Measurements from ENCODE around the gene GEMIN4. TPM values are rescaled to one million over a fixed set of nuclear protein-coding genes. Genes with fewer than 3 reads are reported as not detected.
A peak's percentile ranks its signal among the peaks of the same experiment; 100 is the strongest.

GEMIN4 gene
- 19.0 and 40.9 TPM in 2 replicates for total RNA-seq

GRCh38 chr17:752002-752619 is at the start of gene GEMIN4:
Gene GEMIN4 (minus strand): TSS chr17:752264. CDS start chr17:752142, 122 bp downstream.
- peak within 1 kb of the TSS; percentile 82 for H3K4me3 ChIP-seq (ENCODE audit: low read depth, low read length)
- peak; percentile 78 for TF ChIP-seq CTCF (conservative IDR thresholded peaks at IDR 0.05; ENCODE audit: low read depth, low read length)
- no peak for DNase-seq (ENCODE audit: low read depth)

- no peak for DNase-seq (ENCODE audit: low read depth)
- no peak for TF ChIP-seq CTCF (conservative IDR thresholded peaks at IDR 0.05; ENCODE audit: low read depth, low read length)
- H3K4me3 ChIP-seq (ENCODE audit: low read depth, low read length), result no peak overlapping the region
Measured at GRCh38 chr17:801660-802059, 49.6 kb upstream of the GEMIN4 start.

DNA sequence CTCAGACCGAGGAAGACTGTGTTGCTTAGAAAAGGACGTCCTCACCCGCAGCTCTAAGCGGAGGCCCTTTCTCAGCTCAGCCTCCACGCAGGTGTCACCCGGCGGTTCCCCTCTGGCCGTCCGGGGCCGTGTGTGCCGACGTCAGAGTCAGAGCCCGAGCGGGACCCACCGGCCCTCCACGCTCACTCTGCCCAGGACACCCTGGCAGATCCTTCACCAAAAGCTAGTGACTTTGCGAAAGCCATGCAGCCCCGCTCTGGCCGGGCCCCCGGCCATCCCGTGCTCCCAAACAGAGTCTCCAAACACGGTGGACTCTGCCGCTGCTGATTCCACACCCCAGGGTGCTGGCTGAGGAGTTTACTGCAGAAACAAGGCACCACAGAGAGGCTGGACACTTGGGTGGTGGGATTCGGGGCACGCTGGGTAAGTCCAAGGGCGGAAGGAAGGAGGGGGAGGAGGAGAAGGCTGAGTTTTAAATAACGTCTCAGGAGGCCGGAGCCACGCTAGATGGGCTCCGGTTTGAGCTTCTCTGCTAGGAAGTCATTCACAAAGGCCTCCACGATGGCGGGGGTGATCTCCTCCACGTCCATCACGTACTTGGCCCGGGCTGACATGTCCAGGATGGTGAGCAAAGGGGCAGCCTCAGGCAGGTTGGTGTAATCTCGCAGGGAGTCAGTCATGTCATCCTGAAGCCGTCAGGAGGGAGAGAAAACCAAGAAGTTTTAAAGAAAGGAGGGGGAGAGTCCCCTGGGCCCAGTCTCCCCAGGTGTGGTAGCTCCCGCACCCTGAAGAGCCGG is 48.6 kb upstream of the GEMIN4 start:
- DNase-seq (ENCODE audit: low read depth), result no peak
- no peak for TF ChIP-seq CTCF (conservative IDR thresholded peaks at IDR 0.05; ENCODE audit: low read depth, low read length)
- H3K4me3 ChIP-seq (ENCODE audit: low read depth, low read length), result no peak overlapping the region

- no peak for TF ChIP-seq CTCF (conservative IDR thresholded peaks at IDR 0.05; ENCODE audit: low read depth, low read length)
- no peak overlapping the region for H3K4me3 ChIP-seq (ENCODE audit: low read depth, low read length)
- no peak for DNase-seq (ENCODE audit: low read depth)
Measured at GRCh38 chr17:799261-799660, 47.2 kb upstream of the GEMIN4 start.

DNA sequence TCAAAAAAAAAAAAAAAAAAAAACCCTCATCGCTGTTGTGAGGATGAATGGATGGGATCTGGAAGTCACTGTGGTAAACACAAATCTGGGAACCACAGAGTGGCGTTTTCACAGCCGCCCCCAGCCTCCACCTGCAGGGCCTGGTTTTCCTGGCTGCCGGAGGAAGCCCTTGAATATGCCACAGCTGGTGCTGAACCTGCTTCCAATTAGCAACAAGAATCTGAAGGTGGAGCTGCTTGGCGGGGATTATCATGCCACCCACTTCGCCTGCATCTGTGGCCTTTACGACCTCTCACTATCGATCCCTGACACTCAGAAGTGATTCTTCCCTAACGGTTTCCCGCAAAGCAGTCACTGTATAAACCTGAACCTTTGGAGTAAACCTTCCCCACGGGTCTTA is 46.2 kb upstream of the GEMIN4 start:
- DNase-seq (ENCODE audit: low read depth), result no peak
- H3K4me3 ChIP-seq (ENCODE audit: low read depth, low read length), result no peak overlapping the region
- TF ChIP-seq CTCF (conservative IDR thresholded peaks at IDR 0.05; ENCODE audit: low read depth, low read length), result no peak

- H3K4me3 ChIP-seq (ENCODE audit: low read depth, low read length), result no peak overlapping the region
- TF ChIP-seq CTCF (conservative IDR thresholded peaks at IDR 0.05; ENCODE audit: low read depth, low read length), result no peak
- no peak for DNase-seq (ENCODE audit: low read depth)
Measured at GRCh38 chr17:797236-797840, 45.3 kb upstream of the GEMIN4 start.
